GM18861 (cell line): ENCODE data around the gene ARHGEF2.
A peak's percentile ranks its signal among the peaks of the same experiment; 100 is the strongest.
"Not testable (repeated sequence)": the region's sequence is repeated elsewhere in the genome, so short reads cannot be mapped to it uniquely, and the experiment has no call there.

Source experiments
- ATAC-seq: cut with Tn5 transposase; IDR thresholded peaks from one replicate; pipeline ENCODE4 v1.9.1; 2021; ENCODE audit not compliant: unreplicated experiment

ARHGEF2 gene

GRCh38 chr1:155946633-155947219, 31.6 kb downstream of the ARHGEF2 start:
- ATAC-seq: peak; percentile 10

DNA sequence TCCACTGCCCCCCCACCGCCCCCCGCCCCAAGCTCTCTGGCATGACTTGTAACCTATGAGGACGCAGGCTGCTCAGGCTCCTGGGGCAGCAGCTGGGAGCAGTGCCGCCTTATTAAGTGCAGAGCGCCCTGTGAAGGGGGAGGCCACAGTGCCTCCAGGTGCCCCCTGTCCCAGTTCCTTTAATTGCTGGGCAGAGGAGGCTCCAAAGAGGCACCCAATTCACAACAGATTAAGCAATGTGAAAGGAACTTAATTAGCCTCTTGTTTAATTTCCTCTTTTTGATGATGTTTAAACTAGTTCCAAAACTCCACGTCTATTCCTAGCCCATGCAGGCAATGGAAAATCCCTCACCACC, 33.9 kb downstream of the ARHGEF2 start:
- no peak for ATAC-seq

GRCh38 chr1:155942578-155943141, 35.7 kb downstream of the ARHGEF2 start:
- ATAC-seq: no peak

GRCh38 chr1:155941845-155942531, 36.4 kb downstream of the ARHGEF2 start:
- ATAC-seq: no peak

GRCh38 chr1:155940993-155941844, 37.1 kb downstream of the ARHGEF2 start, which contains the start of gene RXFP4:
RXFP4 (plus strand) TSS chr1:155941638; CDS start chr1:155941710, 72 bp downstream.
- no peak for ATAC-seq

DNA sequence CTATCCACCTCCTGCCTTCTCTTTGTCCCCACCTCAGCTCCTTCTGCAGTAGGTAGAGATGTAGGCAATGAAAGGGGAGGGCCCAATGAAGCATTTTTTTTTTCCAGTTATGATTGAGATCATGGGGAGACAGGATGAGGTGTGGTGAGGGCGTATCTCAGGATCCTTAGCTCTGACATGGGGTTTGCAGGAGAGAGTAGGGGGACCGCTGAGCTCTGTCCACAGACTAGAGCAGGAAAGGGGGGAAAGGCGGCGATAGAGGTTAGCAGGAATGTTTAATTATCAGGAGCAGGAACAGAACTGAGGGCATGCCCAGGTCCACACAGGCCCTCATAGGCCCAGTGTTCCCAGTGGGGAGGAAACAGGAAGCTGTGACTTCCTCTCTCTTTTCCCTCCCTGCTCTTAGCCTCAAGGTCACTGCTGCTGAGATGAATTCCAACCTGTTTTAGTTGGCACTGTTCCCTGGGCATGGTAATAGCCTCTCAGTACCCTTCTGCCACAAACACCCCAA, 37.8 kb downstream of the ARHGEF2 start:
- ATAC-seq: no peak

- ATAC-seq: no peak
Observed at GRCh38 chr1:155938220-155938627, 40.1 kb downstream of the ARHGEF2 start.

- ATAC-seq: no peak
Observed at GRCh38 chr1:155934936-155935590, 43.3 kb downstream of the ARHGEF2 start.

- peak; percentile 81 for ATAC-seq
Observed at GRCh38 chr1:155934097-155934935, 44.0 kb downstream of the ARHGEF2 start, which contains the start of gene KHDC4. KHDC4 (minus strand) TSS chr1:155934413; CDS start chr1:155934373, 40 bp downstream.

- ATAC-seq: no peak
Observed at GRCh38 chr1:155933591-155934096, 44.7 kb downstream of the ARHGEF2 start.

DNA sequence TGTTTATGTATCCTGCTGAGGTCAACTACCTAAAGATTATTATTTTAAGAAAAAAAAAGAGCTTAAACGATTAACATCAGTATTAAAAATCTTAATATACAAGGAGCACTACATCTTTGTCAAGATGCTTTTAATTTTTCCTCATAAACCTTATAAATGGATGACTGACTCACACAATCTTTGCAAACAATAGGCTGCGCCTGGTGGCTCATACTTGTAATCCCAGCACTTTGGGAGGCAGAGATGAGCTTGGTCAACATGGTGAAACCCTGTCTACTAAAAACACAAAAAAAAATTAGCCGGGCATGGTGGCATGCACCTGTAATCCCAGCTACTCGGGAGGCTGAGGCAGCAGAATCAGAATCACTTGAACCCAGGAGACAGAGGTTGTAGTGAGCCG, 45.9 kb downstream of the ARHGEF2 start:
- ATAC-seq: no peak

GRCh38 chr1:155932081-155932480, 46.3 kb downstream of the ARHGEF2 start:
- ATAC-seq: no peak

DNA sequence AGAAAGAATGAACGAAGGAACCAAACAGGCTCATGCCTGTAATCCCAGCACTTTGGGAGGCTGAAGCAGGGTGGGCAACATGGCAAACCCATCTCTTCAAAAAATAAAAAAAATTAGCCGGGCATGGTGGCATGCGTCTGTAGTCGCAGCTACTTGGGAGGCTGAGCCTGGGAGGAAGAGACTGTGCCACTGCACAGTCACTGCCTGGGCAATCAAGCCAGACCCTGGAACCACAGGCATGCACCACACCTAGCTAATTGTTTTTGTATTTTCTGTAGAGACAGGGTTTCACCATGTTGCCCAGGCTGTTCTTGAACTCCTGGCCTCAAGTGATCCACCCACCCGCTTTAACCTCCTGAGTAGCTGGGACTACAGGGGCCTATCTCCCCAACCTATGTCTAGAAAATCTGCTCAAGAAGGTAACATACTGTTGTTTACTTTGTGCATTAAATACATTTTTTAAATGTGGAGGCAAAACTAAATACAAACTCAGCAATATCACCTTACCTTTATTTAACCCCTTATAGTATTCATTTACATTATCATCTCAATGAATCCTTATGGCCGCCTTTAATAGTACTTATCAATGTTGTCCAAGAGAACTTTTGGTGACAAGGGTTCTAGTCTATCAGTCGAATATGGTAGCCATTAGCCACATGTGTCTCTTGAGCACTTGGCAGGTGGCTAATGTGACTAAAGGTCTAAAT, 46.9 kb downstream of the ARHGEF2 start:
- ATAC-seq: no peak

- ATAC-seq: not testable (repeated sequence)
Observed at GRCh38 chr1:155930725-155931124, 47.6 kb downstream of the ARHGEF2 start.

GRCh38 chr1:155929057-155929456, 49.3 kb downstream of the ARHGEF2 start:
- no peak for ATAC-seq

DNA sequence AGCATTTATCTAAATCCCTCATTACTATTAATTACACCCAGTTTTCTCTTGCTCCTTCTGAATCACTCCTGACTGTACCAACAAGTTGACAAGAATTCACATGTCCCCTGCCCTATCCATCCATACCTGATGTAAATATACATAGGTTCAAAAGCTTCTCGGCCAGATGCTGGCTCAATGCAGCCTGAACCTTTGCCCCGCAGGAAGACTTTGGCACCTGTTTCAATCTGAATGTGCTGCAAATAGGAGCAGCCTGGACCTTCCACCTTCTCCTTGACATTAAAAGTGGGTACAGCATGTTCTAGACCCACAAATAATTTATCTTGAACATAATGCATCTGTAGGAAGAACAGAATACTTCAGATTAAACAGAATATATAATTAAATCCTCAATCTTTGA, 52.8 kb downstream of the ARHGEF2 start:
- no peak for ATAC-seq

DNA sequence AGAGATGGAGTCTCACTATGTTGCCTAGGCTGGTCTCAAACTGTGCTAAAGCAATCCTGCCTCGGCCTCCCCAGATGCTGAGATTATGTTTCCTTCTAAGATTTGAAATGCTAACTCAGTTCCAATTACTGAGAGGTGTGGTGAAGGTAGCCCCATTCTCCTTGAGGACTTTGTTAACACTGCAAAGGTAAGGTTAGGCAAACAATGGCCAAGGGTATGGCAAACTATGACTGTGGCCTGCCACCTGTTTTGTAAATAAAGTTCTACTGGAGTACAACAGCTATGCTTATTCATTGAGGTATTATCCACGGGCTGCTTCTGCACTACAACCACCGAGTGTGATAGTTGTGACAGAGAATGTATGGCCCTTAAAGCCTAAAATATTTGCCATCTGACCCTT, 57.6 kb downstream of the ARHGEF2 start:
- ATAC-seq: no peak

DNA sequence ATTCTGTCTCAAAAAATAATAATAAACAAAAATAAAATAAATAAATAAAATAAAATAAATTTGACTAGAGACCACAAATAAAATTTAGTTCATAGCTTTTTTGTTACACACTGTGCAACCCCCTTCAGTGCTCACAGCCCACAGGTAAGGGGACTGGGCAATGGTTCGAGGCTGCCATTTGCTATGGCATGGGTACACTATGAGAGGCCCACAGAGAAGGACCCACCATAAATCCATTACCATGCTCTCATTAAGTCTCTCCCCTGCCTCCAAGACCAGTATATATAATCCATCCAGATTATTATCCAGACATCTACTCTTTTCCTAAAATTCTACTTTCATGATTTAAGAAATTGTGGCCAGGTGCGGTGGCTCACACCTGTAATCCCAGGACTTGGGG, 58.5 kb downstream of the ARHGEF2 start:
- ATAC-seq: no peak

DNA sequence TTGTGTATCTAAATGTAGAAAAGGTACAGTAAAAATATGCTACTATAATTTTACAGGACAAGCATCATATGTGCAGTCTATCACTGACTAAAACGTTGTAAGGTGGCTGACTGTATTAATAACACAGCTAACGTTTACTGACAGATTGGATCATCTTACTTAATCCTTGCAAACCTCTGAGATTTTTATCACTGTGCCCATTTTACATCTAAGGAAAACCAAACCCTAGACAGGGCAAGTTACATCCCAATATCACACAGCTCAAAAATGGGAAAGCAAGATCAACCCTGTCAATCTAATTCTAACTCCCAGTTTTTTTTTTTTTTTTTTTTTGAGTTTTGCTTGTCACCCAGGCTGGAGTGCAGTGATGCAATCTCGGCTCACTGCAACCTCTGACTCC, 59.7 kb downstream of the ARHGEF2 start:
- no peak for ATAC-seq
